Aorta (tissue), 5 donors: Measurements from ENCODE around the gene EHF. TPM values are rescaled to one million over a fixed set of nuclear protein-coding genes. Genes with fewer than 3 reads are reported as not detected.
"Not testable (repeated sequence)": the region's sequence is repeated elsewhere in the genome, so short reads cannot be mapped to it uniquely, and the experiment has no call there.

ENCODE experiments used
- ATAC-seq: fragments of 200-7000 bp; cut with Tn5 transposase; one replicate; pipeline ENCODE4 v1.9.1; 2022; ENCODE audit warnings: moderate library complexity; ENCODE audit not compliant: low FRiP score
- DNase-seq, 2 donors: peaks; one replicate each; pipeline ENCODE4 v3.0.0-alpha.2; 2020
- H3K27ac ChIP-seq, 2 donors: one replicate each; pipeline ENCODE4 v1.5.1; 2013; ENCODE audit warnings: low read length in 2 of 2, mild to moderate bottlenecking in 2 of 2, moderate library complexity in 2 of 2, control low read depth in 1 of 2, inconsistent platforms in 1 of 2, low read depth in 1 of 2
- H3K27me3 ChIP-seq, 2 donors: one replicate each; pipeline ENCODE4 v1.6.1; 2013; ENCODE audit warnings: control low read depth in 1 of 2, low read length in 1 of 2, mild to moderate bottlenecking in 1 of 2, moderate library complexity in 1 of 2; ENCODE audit not compliant: insufficient read depth in 2 of 2, control insufficient read depth in 1 of 2
- H3K36me3 ChIP-seq, 2 donors: one replicate each; pipeline ENCODE4 v1.6.1; 2013; ENCODE audit warnings: control low read depth in 1 of 2, low read length in 1 of 2, mild to moderate bottlenecking in 1 of 2; ENCODE audit not compliant: insufficient read depth in 2 of 2, control insufficient read depth in 1 of 2
- H3K4me1 ChIP-seq, 2 donors: one replicate each; pipeline ENCODE4 v1.6.1; 2013; ENCODE audit warnings: low read length in 2 of 2, control low read depth in 1 of 2, mild to moderate bottlenecking in 1 of 2, moderate library complexity in 1 of 2; ENCODE audit not compliant: insufficient read depth in 2 of 2, control insufficient read depth in 1 of 2
- H3K4me3 ChIP-seq, 2 donors: one replicate each; pipeline ENCODE4 v1.5.1; 2013; ENCODE audit warnings: low read length in 2 of 2, control low read depth in 1 of 2, mild to moderate bottlenecking in 1 of 2
- H3K9me3 ChIP-seq: one replicate; pipeline ENCODE4 v1.6.1; 2013; ENCODE audit warnings: mild to moderate bottlenecking, low read length; ENCODE audit not compliant: control insufficient read depth
- WGBS, 2 donors: extraction: QIAGEN DNeasy Blood & Tissue Kit; methylation state at CpG; one replicate each; pipeline ENCODE4 v1.1.7; 2013; 5-methylcytosine and 5-hydroxymethylcytosine counted together
- intact Hi-C, 2 donors: fragments of 100-400 bp; cut with DNase I; formaldehyde crosslinking; loops; one replicate each; pipeline versions ENCODE4 v1.14.2 to v1.15.0; 2022
- polyA plus RNA-seq, 2 donors: library from polyadenylated mRNA; stranded (reverse); fragments of 200-250 nt; gene quantifications; one replicate each; pipeline ENCODE4 v1.2.3, GENCODE V29; 2013
- total RNA-seq, 2 donors: library from RNA; stranded (reverse); fragmentation: NEBNext Ultra II Directional; extraction: Animal tissue kit (Norgen Biotek cat#: 25700); gene quantifications; one replicate each; pipeline ENCODE4 v1.2.1, GENCODE V29; 2021
- donor health status: healthy with polysubstance abuse.
- donor health status: Bipolar disorder and iron deficiency.
- donor health status: DM: no; HTN: no; CAD: no.
- donor health status: DM: no; HTN: no; CAD: no.
- donor health status: DM: yes; HTN: yes; CAD: no.

EHF gene
- total and polyA plus RNA-seq, 4 donors = 0.36 to 8.5 (median 0.75) TPM; not detected in 1

GRCh38 chr11:34685864-34686263 is 65.0 kb downstream of the EHF start:
- DNase-seq (no peak), ATAC-seq (no peak)
- intact Hi-C loops = no loop called here
- Histone ChIP-seq H3K36me3 (no peaks in the 10 kb centered on the region), H3K27me3 (peaks cover 0 to 1% of the 10 kb centered on the region in 2 donors), H3K4me1 (no peaks in the 10 kb centered on the region), H3K4me3 (no peak overlapping the region), H3K9me3 (peaks cover 1% of the 10 kb centered on the region), H3K27ac (no peak overlapping the region)
- 90 to 97% methylated on average over 2 of the region's 2 CpGs for WGBS, 2 donors

DNA sequence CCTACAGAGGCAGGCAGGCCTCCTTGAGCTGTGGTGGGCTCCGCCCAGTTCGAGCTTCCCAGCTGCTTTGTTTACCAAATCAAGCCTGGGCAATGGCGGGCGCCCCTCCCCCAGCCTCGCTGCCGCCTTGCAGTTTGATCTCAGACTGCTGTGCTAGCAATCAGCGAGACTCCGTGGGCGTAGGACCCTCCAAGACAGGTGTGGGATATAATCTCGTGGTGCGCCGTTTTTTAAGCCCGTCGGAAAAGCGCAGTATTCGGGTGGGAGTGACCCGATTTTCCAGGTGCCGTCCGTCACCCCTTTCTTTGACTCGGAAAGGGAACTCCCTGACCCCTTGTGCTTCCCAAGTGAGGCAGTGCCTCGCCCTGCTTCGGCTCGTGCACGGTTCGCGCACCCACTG is 71.4 kb downstream of the EHF start:
- H3K4me1 ChIP-seq, intact Hi-C loops, H3K27ac ChIP-seq, H3K27me3 ChIP-seq, DNase-seq, H3K9me3 ChIP-seq, H3K36me3 ChIP-seq, H3K4me3 ChIP-seq, ATAC-seq: not testable (repeated sequence)
- 86 to 90% methylated on average over 19 to 25 of the region's 26 CpGs for WGBS, 2 donors

DNA sequence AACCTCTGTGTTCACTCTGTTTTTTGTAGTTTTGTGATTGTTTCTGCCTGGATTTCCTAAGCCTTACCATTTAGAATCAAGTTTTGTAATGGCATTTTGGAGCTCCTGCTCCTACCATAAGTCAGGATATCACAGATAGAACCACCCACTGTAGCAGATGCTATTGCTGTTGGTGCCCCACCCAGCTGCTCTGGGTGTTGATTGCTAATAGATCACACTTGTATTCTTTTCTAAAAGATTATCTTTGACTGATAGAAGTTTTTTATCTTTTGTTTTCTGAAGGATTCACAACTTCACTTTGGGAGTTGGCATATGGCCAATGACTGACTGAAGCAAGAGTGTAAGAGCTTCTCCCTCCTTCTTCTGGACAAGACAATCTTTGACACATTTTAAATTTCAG is 76.0 kb downstream of the EHF start:
- DNase-seq (no peak), ATAC-seq (no peak)
- H3K4me1 ChIP-seq = no peaks in the 10 kb centered on the region
- H3K36me3 ChIP-seq = no peaks in the 10 kb centered on the region
- H3K27ac ChIP-seq = no peak overlapping the region
- no peak overlapping the region for H3K4me3 ChIP-seq
- H3K27me3 ChIP-seq = no peaks in the 10 kb centered on the region
- no peaks in the 10 kb centered on the region for H3K9me3 ChIP-seq
- intact Hi-C loops = no loop called here

DNA sequence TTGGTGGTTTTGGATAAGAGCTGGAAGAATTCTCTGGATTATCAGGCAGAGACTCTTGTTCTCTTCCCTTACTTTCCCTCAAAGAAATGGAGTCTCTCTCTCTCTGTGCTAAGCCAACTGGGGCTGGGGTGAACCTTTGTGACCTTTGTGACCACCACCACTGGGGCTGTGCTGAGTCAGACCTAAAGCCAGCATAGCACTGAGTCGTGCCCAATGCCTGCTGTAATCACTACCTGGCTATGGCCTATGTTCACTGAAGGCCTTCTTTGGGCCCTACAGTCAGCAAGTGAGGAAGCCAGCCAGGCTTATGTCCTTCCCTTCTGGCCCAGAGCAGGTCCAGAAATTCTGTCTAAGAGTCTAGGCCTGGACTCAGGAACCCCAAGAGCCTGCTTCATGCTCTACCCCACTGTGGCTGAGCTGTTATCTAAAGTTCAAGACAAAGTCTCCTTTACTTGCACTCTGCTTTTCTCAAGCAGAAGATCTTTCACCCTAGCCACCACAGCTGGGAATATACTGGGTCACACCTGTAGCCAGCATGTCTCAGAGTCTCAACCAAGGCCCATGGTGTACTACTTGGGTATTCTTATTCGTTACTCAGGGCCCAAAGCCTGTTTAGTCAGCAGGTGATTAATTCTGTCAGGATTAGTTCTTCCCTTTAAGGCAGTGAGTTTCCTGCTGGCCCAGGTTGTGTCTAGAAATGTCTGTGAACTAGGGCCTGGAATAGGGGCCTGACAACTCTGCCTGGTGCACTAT is 86.0 kb downstream of the EHF start:
- H3K27ac ChIP-seq = no peak overlapping the region
- no peaks in the 10 kb centered on the region for H3K27me3 ChIP-seq
- no peaks in the 10 kb centered on the region for H3K4me1 ChIP-seq
- 39 to 68% methylated on average over 2 of the region's 2 CpGs for WGBS, 2 donors
- DNase-seq (no peak), ATAC-seq (no peak)
- intact Hi-C loops = no loop called here
- H3K4me3 ChIP-seq = no peak overlapping the region
- H3K36me3 ChIP-seq = no peaks in the 10 kb centered on the region
- H3K9me3 ChIP-seq = peaks cover 7% of the 10 kb centered on the region

DNA sequence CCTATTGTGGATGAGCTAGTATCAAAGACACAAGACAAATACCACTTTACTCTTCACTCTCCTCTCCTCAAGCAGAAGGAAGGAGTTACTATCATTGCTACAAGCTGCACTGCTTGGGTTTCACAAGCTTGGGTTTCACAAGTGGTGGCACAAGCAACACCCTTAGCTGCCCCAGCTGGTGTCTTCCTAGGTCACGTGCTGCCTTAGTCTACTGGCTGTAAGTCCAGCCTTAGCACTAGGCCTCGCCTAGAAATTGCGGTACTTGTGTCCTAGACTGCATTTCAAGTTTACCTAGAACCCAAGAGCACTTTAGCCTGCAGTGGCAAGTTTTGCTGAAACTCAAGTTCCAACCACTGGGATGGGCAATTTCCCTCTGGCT is 86.6 kb downstream of the EHF start:
- Histone ChIP-seq H3K4me1 (no peaks in the 10 kb centered on the region), H3K27me3 (no peaks in the 10 kb centered on the region), H3K9me3 (peaks cover 7% of the 10 kb centered on the region), H3K36me3 (no peaks in the 10 kb centered on the region), H3K4me3 (no peak overlapping the region), H3K27ac (no peak overlapping the region)
- DNase-seq = no peak
- intact Hi-C loops = no loop called here
- WGBS, 2 donors = 43 to 85% methylated on average over 3 of the region's 3 CpGs
- ATAC-seq = no peak

Other genes starting within 250 kb of the EHF start
- gene CAT, start 182.2 kb upstream of the EHF start, total RNA-seq = 10 to 100 TPM; 51.5 to 59.0 TPM
- 10 to 100 TPM; 69.5 to 76.0 TPM for gene CAT, start 182.2 kb upstream of the EHF start, polyA plus RNA-seq
- not detected for gene ELF5, start 107.3 kb upstream of the EHF start, total RNA-seq
- gene ELF5, start 107.3 kb upstream of the EHF start, polyA plus RNA-seq = not detected